Panc1 (cell line): Measurements from ENCODE around the gene CATSPERB. TPM values are rescaled to one million over a fixed set of nuclear protein-coding genes. Genes with fewer than 3 reads are reported as not detected.

ENCODE experiments used
- ATAC-seq: fragments of 200-7000 bp; cut with Tn5 transposase; 2 replicates; pipeline ENCODE4 v1.9.1; 2020; ENCODE audit warnings: mild to moderate bottlenecking, moderate library complexity
- BruUV-seq: library from RNA; stranded (reverse); fragments of 400-500 nt; replicated peaks from 2 replicates; lab custom pipeline; 2021; lab: Mats Ljungman, UMichigan
- CTCF ChIA-PET: fragments of 300-600 bp; sonication (Branson Sonifier 250); formaldehyde crosslinking; loops from one replicate; lab custom pipeline; 2022; ENCODE audit warnings: antibody characterized with exemption; lab: Charles Lee
- POLR2A ChIA-PET: fragments of 300-600 bp; sonication (Branson Sonifier 250); formaldehyde crosslinking; loops from one replicate; lab custom pipeline; 2022; ENCODE audit warnings: antibody characterized with exemption; lab: Charles Lee
- DNase-seq: peaks from one replicate; pipeline ENCODE4 v3.0.0-alpha.2; 2010; ENCODE audit warnings: low read depth, low spot score
- H3K27ac ChIP-seq: 2 replicates; pipeline ENCODE4 v1.5.1; 2011; ENCODE audit warnings: mild to moderate bottlenecking, low read length, inconsistent platforms
- H3K27me3 ChIP-seq: fragments of 200-500 bp; sonication (Bioruptor generic); 2 replicates; pipeline ENCODE4 v1.6.0; 2014; ENCODE audit warnings: low read length, inconsistent platforms; ENCODE audit not compliant: control insufficient read depth, insufficient read depth
- H3K36me3 ChIP-seq: fragments of 200-500 bp; sonication (Bioruptor generic); 2 replicates; pipeline ENCODE4 v1.5.1; 2014; ENCODE audit warnings: inconsistent platforms, mild to moderate bottlenecking, low read length, moderate library complexity; ENCODE audit not compliant: control insufficient read depth, insufficient read depth
- H3K4me1 ChIP-seq: 2 replicates; pipeline ENCODE4 v1.5.1; 2011; ENCODE audit warnings: inconsistent platforms, mild to moderate bottlenecking, low read length, moderate library complexity; ENCODE audit not compliant: control insufficient read depth, insufficient read depth
- H3K4me3 ChIP-seq, 2 experiments: 2 replicates each; pipeline ENCODE4 v1.5.1; 2011 to 2012; ENCODE audit warnings: low read depth in 2 of 2, low read length in 2 of 2, mild to moderate bottlenecking in 2 of 2, inconsistent platforms in 1 of 2, moderate library complexity in 1 of 2
- H3K9me3 ChIP-seq: fragments of 200-500 bp; sonication (Bioruptor generic); 2 replicates; pipeline ENCODE4 v1.5.1; 2014; ENCODE audit warnings: low read depth, mild to moderate bottlenecking, inconsistent platforms, low read length, moderate library complexity; ENCODE audit not compliant: control insufficient read depth, insufficient read depth
- POLR2AphosphoS5 ChIP-seq: IDR thresholded peaks from 2 replicates; pipeline ENCODE4 v1.6.1; 2012; ENCODE audit warnings: mild to moderate bottlenecking, low read depth, low read length, moderate library complexity
- SIN3A ChIP-seq: IDR thresholded peaks from 2 replicates; pipeline ENCODE4 v1.6.1; 2012; ENCODE audit warnings: low read depth, mild to moderate bottlenecking, low read length, moderate library complexity, borderline replicate concordance; ENCODE audit not compliant: insufficient read depth
- TCF7L2 ChIP-seq: IDR thresholded peaks from 2 replicates; pipeline ENCODE4 v1.6.1; 2011; ENCODE audit warnings: mild to moderate bottlenecking, low read depth, low read length, inconsistent platforms
- in situ Hi-C: cut with HindIII; loops from 2 replicates; pipeline ENCODE4 v1.10.0; 2016; ENCODE audit warnings: low sequenced_read_pairs, low pct_unique_long_range_greater_than_20kb
- intact Hi-C: fragments of 100-400 bp; cut with micrococcal nuclease; formaldehyde crosslinking; loops from one replicate; pipeline ENCODE4 v1.10.0; 2022; ENCODE audit not compliant: unreplicated experiment
- total RNA-seq: library from RNA; stranded (reverse); gene quantifications from one replicate; pipeline ENCODE4 v1.2.1, GENCODE V29; 2021; ENCODE audit not compliant: unreplicated experiment
- TF ChIP-seq, protein P1 (sequence below): fragments of 450-650 bp; IDR thresholded peaks from 2 replicates; pipeline ENCODE4 v1.5.1; 2017; ENCODE audit warnings: mild to moderate bottlenecking
- TF ChIP-seq, protein P2 (sequence below), 2 experiments: IDR thresholded peaks; 2 replicates each; pipeline ENCODE4 v1.6.1; 2011 to 2012; ENCODE audit warnings: low read depth in 2 of 2, control low read depth in 1 of 2, low read length in 1 of 2, mild to moderate bottlenecking in 1 of 2, moderate library complexity in 1 of 2; ENCODE audit not compliant: insufficient read depth in 1 of 2

CATSPERB gene
- total RNA-seq, 1 experiment from 2014 or later, result not detected

DNA sequence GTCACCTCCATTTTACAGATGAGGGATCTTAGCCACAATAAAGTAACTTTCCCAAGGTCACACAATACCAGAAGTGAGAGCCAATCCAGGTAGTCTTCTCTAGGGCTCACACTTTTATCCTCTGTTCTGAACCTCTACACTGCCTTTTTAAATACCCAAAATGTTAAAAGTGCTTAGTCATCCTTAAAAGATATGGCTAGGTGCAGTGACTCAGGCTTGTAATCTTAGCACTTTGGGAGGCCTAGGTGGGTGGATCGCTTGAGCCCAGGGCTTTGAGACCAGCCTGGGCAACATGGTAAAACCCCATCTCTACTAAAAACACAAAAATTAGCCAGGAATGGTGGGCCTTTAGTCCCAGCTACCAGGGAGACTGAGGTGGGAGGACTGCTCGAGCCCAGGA is 117.7 kb downstream of the CATSPERB start:
- DNase-seq, result no peak
- CTCF ChIA-PET, result no interaction called here
- TF ChIP-seq TCF7L2 (no peak), SIN3A (no peak), POLR2AphosphoS5 (no peak)
- TF ChIP-seq, protein P1, sequence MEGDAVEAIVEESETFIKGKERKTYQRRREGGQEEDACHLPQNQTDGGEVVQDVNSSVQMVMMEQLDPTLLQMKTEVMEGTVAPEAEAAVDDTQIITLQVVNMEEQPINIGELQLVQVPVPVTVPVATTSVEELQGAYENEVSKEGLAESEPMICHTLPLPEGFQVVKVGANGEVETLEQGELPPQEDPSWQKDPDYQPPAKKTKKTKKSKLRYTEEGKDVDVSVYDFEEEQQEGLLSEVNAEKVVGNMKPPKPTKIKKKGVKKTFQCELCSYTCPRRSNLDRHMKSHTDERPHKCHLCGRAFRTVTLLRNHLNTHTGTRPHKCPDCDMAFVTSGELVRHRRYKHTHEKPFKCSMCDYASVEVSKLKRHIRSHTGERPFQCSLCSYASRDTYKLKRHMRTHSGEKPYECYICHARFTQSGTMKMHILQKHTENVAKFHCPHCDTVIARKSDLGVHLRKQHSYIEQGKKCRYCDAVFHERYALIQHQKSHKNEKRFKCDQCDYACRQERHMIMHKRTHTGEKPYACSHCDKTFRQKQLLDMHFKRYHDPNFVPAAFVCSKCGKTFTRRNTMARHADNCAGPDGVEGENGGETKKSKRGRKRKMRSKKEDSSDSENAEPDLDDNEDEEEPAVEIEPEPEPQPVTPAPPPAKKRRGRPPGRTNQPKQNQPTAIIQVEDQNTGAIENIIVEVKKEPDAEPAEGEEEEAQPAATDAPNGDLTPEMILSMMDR, result no peak
- TF ChIP-seq, protein P2, sequence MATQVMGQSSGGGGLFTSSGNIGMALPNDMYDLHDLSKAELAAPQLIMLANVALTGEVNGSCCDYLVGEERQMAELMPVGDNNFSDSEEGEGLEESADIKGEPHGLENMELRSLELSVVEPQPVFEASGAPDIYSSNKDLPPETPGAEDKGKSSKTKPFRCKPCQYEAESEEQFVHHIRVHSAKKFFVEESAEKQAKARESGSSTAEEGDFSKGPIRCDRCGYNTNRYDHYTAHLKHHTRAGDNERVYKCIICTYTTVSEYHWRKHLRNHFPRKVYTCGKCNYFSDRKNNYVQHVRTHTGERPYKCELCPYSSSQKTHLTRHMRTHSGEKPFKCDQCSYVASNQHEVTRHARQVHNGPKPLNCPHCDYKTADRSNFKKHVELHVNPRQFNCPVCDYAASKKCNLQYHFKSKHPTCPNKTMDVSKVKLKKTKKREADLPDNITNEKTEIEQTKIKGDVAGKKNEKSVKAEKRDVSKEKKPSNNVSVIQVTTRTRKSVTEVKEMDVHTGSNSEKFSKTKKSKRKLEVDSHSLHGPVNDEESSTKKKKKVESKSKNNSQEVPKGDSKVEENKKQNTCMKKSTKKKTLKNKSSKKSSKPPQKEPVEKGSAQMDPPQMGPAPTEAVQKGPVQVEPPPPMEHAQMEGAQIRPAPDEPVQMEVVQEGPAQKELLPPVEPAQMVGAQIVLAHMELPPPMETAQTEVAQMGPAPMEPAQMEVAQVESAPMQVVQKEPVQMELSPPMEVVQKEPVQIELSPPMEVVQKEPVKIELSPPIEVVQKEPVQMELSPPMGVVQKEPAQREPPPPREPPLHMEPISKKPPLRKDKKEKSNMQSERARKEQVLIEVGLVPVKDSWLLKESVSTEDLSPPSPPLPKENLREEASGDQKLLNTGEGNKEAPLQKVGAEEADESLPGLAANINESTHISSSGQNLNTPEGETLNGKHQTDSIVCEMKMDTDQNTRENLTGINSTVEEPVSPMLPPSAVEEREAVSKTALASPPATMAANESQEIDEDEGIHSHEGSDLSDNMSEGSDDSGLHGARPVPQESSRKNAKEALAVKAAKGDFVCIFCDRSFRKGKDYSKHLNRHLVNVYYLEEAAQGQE (IDR thresholded peaks at IDR 0.05; ENCODE audit: insufficient read depth in 1 of 2, low read depth in 2 of 2, low read length in 1 of 2), result no peak

DNA sequence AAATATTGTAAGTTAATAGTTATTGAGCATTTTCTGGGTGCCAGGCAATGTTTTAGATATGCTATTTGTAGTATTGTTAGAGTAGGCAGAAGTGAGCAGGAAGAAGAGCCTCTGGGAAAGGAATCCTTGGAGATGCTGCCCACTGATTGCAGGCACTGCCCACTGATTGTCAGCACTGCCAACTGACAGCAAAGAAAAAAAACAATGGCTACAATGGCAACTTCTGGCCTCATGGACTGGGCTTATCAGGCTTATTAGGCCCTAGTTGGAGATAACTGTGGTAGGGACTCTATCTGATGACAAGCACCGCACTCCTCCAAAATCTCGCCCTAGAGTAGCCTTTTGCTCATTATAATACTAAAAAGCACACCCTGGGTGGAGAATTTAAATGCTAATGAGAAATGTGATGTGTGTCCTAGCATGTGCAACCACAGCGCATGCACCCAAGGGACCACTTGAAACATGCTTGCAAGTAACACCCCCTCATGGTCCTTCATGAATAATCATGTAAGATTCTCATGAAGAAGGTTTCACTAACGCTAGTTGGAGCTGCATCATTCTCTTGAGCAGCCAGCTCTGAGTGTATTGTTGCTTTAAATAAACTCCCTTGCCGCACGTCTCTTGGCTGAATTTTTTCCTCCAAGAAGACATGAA is 118.3 kb downstream of the CATSPERB start:
- ATAC-seq, result no peak
- no peak for DNase-seq
- ChIA-PET POLR2A (no interaction called here), CTCF (no interaction called here)
- no peaks in the 10 kb centered on the region for H3K4me1 ChIP-seq
- in situ Hi-C loops (no loop called here), intact Hi-C loops (no loop called here)
- H3K4me3 ChIP-seq, result no peak overlapping the region
- no peak overlapping the region for H3K27ac ChIP-seq
- BruUV-seq, result no TSS peak
- no peaks in the 10 kb centered on the region for H3K9me3 ChIP-seq
- H3K27me3 ChIP-seq, result no peaks in the 10 kb centered on the region
- TF ChIP-seq SIN3A (no peak), TCF7L2 (no peak)
- no peaks in the 10 kb centered on the region for H3K36me3 ChIP-seq

More for the DNA sequence above, 117.7 kb downstream of the CATSPERB start:
- H3K4me1 ChIP-seq, result no peaks in the 10 kb centered on the region
- intact Hi-C loops, result no loop called here
- POLR2A ChIA-PET, result no interaction called here
- H3K4me3 ChIP-seq, result no peak overlapping the region
- H3K27ac ChIP-seq, result no peak overlapping the region
- no peak for ATAC-seq
- H3K9me3 ChIP-seq, result no peaks in the 10 kb centered on the region
- no peaks in the 10 kb centered on the region for H3K27me3 ChIP-seq
- no peaks in the 10 kb centered on the region for H3K36me3 ChIP-seq
- no TSS peak for BruUV-seq
- in situ Hi-C loops, result no loop called here

DNA sequence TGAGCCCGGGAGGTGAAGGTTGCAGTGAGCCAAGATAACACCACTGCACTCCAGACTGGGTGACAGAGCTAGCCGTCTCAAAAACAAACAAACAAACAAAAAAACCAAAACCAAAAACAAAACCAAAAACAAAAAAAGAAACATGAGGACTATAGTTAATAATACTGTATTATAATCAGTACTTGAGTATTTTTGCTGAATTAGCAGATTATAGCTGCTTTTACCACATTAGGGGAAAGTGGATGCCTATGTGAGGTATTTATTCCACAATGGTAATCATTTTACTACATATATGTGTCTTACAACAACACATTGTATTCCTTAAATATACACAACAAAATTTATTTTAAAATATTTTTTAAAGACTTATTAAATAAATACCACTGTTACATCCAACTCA is 120.4 kb downstream of the CATSPERB start:
- Histone ChIP-seq H3K4me1 (no peaks in the 10 kb centered on the region), H3K36me3 (no peaks in the 10 kb centered on the region), H3K9me3 (no peaks in the 10 kb centered on the region), H3K27ac (no peak overlapping the region), H3K4me3 (no peak overlapping the region), H3K27me3 (no peaks in the 10 kb centered on the region)
- DNase-seq, result no peak
- CTCF ChIA-PET, result no interaction called here
- intact Hi-C loops (no loop called here), in situ Hi-C loops (no loop called here)
- TF ChIP-seq, protein P1, result no peak
- TF ChIP-seq, protein P2 (IDR thresholded peaks at IDR 0.05; ENCODE audit: insufficient read depth in 1 of 2, low read depth in 2 of 2, low read length in 1 of 2), result no peak
- TF ChIP-seq SIN3A (no peak), POLR2AphosphoS5 (no peak), TCF7L2 (no peak)
- POLR2A ChIA-PET, result no interaction called here
- BruUV-seq, result no TSS peak
- ATAC-seq, result no peak
